Measurements from ENCODE around the gene DDX17. TPM values are rescaled to one million over a fixed set of nuclear protein-coding genes. Genes with fewer than 3 reads are reported as not detected.
A peak's percentile ranks its signal among the peaks of the same experiment; 100 is the strongest.

Gene DDX17
- total and polyA plus RNA-seq, 9 of the 15 experiments (the other 6 are each of a cell fraction or from before 2014, with no cell fraction given) = 17.6 to 421 (median 189) TPM

- TF ChIP-seq NR4A1 (CRISPR knock-in tag; IDR thresholded peaks at IDR 0.05) (no peak), NR4A1 (tag; IDR thresholded peaks at IDR 0.05) (no peak), HNRNPUL1 (IDR thresholded peaks at IDR 0.05; ENCODE audit: low read length) (no peak), CBX5 (IDR thresholded peaks at IDR 0.05; ENCODE audit: borderline replicate concordance, low read depth) (no peak), WHSC1 (IDR thresholded peaks at IDR 0.05; ENCODE audit: low read length) (no peak), BRD9 (IDR thresholded peaks at IDR 0.05; ENCODE audit: low read depth, partially characterized antibody) (peak; percentile 15), HDAC1 (IDR thresholded peaks at IDR 0.05) (no peak; a peak in 1 of 4 replicates), E2F1 (CRISPR knock-in tag; IDR thresholded peaks at IDR 0.05) (no peak), NEUROD1 (IDR thresholded peaks at IDR 0.05; ENCODE audit: borderline replicate concordance, low read depth, low read length, partially characterized antibody) (no peak), NFIC (IDR thresholded peaks at IDR 0.05) (no peak), ZNF717 (CRISPR knock-in tag; IDR thresholded peaks at IDR 0.05) (no peak), PKNOX1 (IDR thresholded peaks at IDR 0.05) (0 out of 2 replicates have a peak, but pooled peaks have one; percentile 24), SMARCE1 (IDR thresholded peaks at IDR 0.05) (0 out of 2 replicates have a peak, but pooled peaks have one; percentile 23), ELF2 (CRISPR knock-in tag; IDR thresholded peaks at IDR 0.05) (no peak), MTA2 (IDR thresholded peaks at IDR 0.05; ENCODE audit: low read depth) (no peak), ARID4B (CRISPR knock-in tag; IDR thresholded peaks at IDR 0.05) (0 out of 2 replicates have a peak, but pooled peaks have one; percentile 41), SMARCA5 (IDR thresholded peaks at IDR 0.05) (peak; percentile 14; the same call in 1 of the 2 replicates), THAP7 (CRISPR knock-in tag; IDR thresholded peaks at IDR 0.05) (no peak), ZBTB34 (CRISPR knock-in tag; IDR thresholded peaks at IDR 0.05) (no peak), SMARCA4 (IDR thresholded peaks at IDR 0.05) (peak; percentile 23; the same call in 1 of the 2 replicates)
Measured at GRCh38 chr22:38504731-38505540, 1.2 kb downstream of the DDX17 start (continued).
